H1 (cell line): ENCODE measurements around the gene RHOT1. TPM values are rescaled to one million over a fixed set of nuclear protein-coding genes. Genes with fewer than 3 reads are reported as not detected.
"Not testable (repeated sequence)": the region's sequence is repeated elsewhere in the genome, so short reads cannot be mapped to it uniquely, and the experiment has no call there.

ENCODE experiments used
- CTCF ChIA-PET: fragments of 300-600 bp; sonication (Branson Sonifier 250); formaldehyde crosslinking; loops from one replicate; lab custom pipeline; 2021; ENCODE audit not compliant: partially characterized antibody; lab: Charles Lee
- POLR2A ChIA-PET: fragments of 300-600 bp; sonication (Branson Sonifier 250); formaldehyde crosslinking; loops from one replicate; lab custom pipeline; 2021; ENCODE audit warnings: inconsistent platforms; ENCODE audit not compliant: partially characterized antibody; lab: Charles Lee
- DNase-seq, 2 experiments: peaks; one replicate each; pipeline versions ENCODE4 v3.0.0 to v3.0.0-alpha.2; 2010 to 2022; ENCODE audit warnings: low spot score in 2 of 2, low read depth in 1 of 2, mixed read lengths in 1 of 2
- FAIRE-seq: peaks from 2 replicates; lab custom pipeline; 2011; peaks lifted over from hg19 to GRCh38; lab: Jason Lieb, UNC
- H2AFZ ChIP-seq: 2 replicates; pipeline ENCODE4 v1.8.1; 2012; ENCODE audit warnings: low read length, inconsistent platforms
- H2AK5ac ChIP-seq: 2 replicates; pipeline ENCODE4 v1.6.1; 2013; ENCODE audit warnings: low read depth, low read length
- H2BK120ac ChIP-seq: replicated peaks from 2 replicates; pipeline ENCODE3; 2013; ENCODE audit warnings: low read depth, low read length, inconsistent platforms
- H2BK12ac ChIP-seq: 2 replicates; pipeline ENCODE4 v1.6.1; 2013; ENCODE audit warnings: low read depth, low read length
- H2BK15ac ChIP-seq: 2 replicates; pipeline ENCODE4 v1.6.1; 2013; ENCODE audit warnings: low read length
- H2BK20ac ChIP-seq: 2 replicates; pipeline ENCODE4 v1.6.1; 2013; ENCODE audit warnings: low read length
- H2BK5ac ChIP-seq: 2 replicates; pipeline ENCODE4 v1.6.1; 2013; ENCODE audit warnings: low read depth, low read length
- H3K14ac ChIP-seq: 2 replicates; pipeline ENCODE4 v1.6.1; 2013; ENCODE audit warnings: inconsistent platforms; ENCODE audit not compliant: insufficient read length
- H3K18ac ChIP-seq: 2 replicates; pipeline ENCODE4 v1.6.1; 2013; ENCODE audit warnings: low read length; ENCODE audit errors: extremely low read depth
- H3K23ac ChIP-seq: 2 replicates; pipeline ENCODE4 v1.6.1; 2013; ENCODE audit warnings: inconsistent platforms; ENCODE audit not compliant: insufficient read length
- H3K23me2 ChIP-seq: 2 replicates; pipeline ENCODE4 v1.6.1; 2013; ENCODE audit warnings: low read depth, low read length
- H3K27ac ChIP-seq: 2 replicates; pipeline ENCODE4 v1.6.1; 2011; ENCODE audit warnings: low read depth, low read length, inconsistent platforms
- H3K27me3 ChIP-seq, 4 experiments: replicated peaks in 1 of 4; 1 replicate in 1 of 4; 2 replicates in 3 of 4; pipeline versions ENCODE4 v1.6.1 to v1.8.1; 2011 to 2013; ENCODE audit warnings: low read length in 3 of 4, mild to moderate bottlenecking in 3 of 4, inconsistent platforms in 2 of 4, mixed read lengths in 2 of 4, moderate library complexity in 1 of 4; ENCODE audit not compliant: control insufficient read depth in 3 of 4, insufficient read depth in 3 of 4; ENCODE audit errors: extremely low read depth in 1 of 4
- H3K36me3 ChIP-seq, 4 experiments: 2 replicates each; pipeline versions ENCODE4 v1.6.1 to v1.8.1; 2011 to 2013; ENCODE audit warnings: mild to moderate bottlenecking in 4 of 4, low read length in 3 of 4, moderate library complexity in 2 of 4, control low read depth in 1 of 4, inconsistent platforms in 1 of 4; ENCODE audit not compliant: insufficient read depth in 4 of 4, control insufficient read depth in 2 of 4
- H3K4ac ChIP-seq: replicated peaks from 2 replicates; pipeline ENCODE3; 2013; ENCODE audit warnings: low read length, low read depth, mixed read lengths, inconsistent platforms; ENCODE audit not compliant: insufficient read length
- H3K4me1 ChIP-seq, 4 experiments: replicated peaks in 1 of 4; 1 replicate in 1 of 4; 2 replicates in 3 of 4; pipeline versions ENCODE4 v1.6.1 to v1.8.1; 2011 to 2013; ENCODE audit warnings: low read length in 3 of 4, inconsistent platforms in 2 of 4, mixed read lengths in 1 of 4; ENCODE audit not compliant: insufficient read depth in 4 of 4, control insufficient read depth in 3 of 4
- H3K4me2 ChIP-seq, 2 experiments: 2 replicates each; pipeline versions ENCODE4 v1.6.1 to v1.8.1; 2011 to 2013; ENCODE audit warnings: low read depth in 2 of 2, low read length in 2 of 2, control low read depth in 1 of 2, inconsistent platforms in 1 of 2, mild to moderate bottlenecking in 1 of 2; ENCODE audit not compliant: insufficient read depth in 1 of 2
- H3K4me3 ChIP-seq, 4 experiments: fragments of 200-600, 300-600 bp in 1 of 4; sonication (generic), shearing (Covaris generic), sonication (Bioruptor Twin) in 1 of 4; 2 replicates each; pipeline versions ENCODE4 v1.5.1 to v1.8.1; 2011 to 2016; ENCODE audit warnings: low read length in 4 of 4, low read depth in 3 of 4, control low read depth in 2 of 4, inconsistent platforms in 2 of 4, mild to moderate bottlenecking in 2 of 4, mixed read lengths in 1 of 4, moderate library complexity in 1 of 4; ENCODE audit not compliant: insufficient read depth in 2 of 4; ENCODE audit errors: extremely low read depth in 1 of 4
- H3K56ac ChIP-seq: replicated peaks from 2 replicates; pipeline ENCODE3; 2013; ENCODE audit warnings: low read depth, mild to moderate bottlenecking, mixed read lengths, low read length, inconsistent platforms; ENCODE audit not compliant: insufficient read length
- H3K79me1 ChIP-seq: 2 replicates; pipeline ENCODE4 v1.6.1; 2013; ENCODE audit warnings: low read depth, low read length, control low read depth
- H3K79me2 ChIP-seq, 2 experiments: 2 replicates each; pipeline versions ENCODE4 v1.6.1 to v1.8.1; 2012 to 2013; ENCODE audit warnings: low read length in 2 of 2, mild to moderate bottlenecking in 2 of 2, inconsistent platforms in 1 of 2; ENCODE audit not compliant: insufficient read depth in 2 of 2, control insufficient read depth in 1 of 2
- H3K9ac ChIP-seq, 4 experiments: replicated peaks in 1 of 4; 1 replicate in 1 of 4; 2 replicates in 3 of 4; pipeline versions ENCODE4 v1.6.1 to v1.8.1; 2011 to 2013; ENCODE audit warnings: low read depth in 3 of 4, low read length in 3 of 4, control low read depth in 2 of 4, mild to moderate bottlenecking in 2 of 4, moderate library complexity in 2 of 4, inconsistent platforms in 1 of 4; ENCODE audit errors: extremely low read depth in 1 of 4
- H3K9me3 ChIP-seq, 2 experiments: 2 replicates each; pipeline versions ENCODE4 v1.6.1 to v1.8.1; 2012 to 2013; ENCODE audit warnings: mild to moderate bottlenecking in 2 of 2, moderate library complexity in 2 of 2, control low read depth in 1 of 2, inconsistent platforms in 1 of 2, low read depth in 1 of 2, low read length in 1 of 2, mixed read lengths in 1 of 2; ENCODE audit not compliant: insufficient read depth in 2 of 2
- H4K20me1 ChIP-seq, 2 experiments: replicated peaks in 1 of 2; 2 replicates each; pipeline versions ENCODE3 to v1.8.1; 2011 to 2013; ENCODE audit warnings: inconsistent platforms in 2 of 2, low read length in 2 of 2, mild to moderate bottlenecking in 1 of 2; ENCODE audit not compliant: insufficient read depth in 2 of 2, control insufficient read depth in 1 of 2
- H4K5ac ChIP-seq: 2 replicates; pipeline ENCODE4 v1.6.1; 2013; ENCODE audit warnings: low read length, low read depth, mixed read lengths, inconsistent platforms; ENCODE audit not compliant: insufficient read length
- H4K8ac ChIP-seq: 2 replicates; pipeline ENCODE4 v1.8.0; 2013; ENCODE audit warnings: mild to moderate bottlenecking, moderate library complexity, low read length, inconsistent platforms; ENCODE audit not compliant: insufficient read depth; ENCODE audit errors: extremely low read depth
- H4K91ac ChIP-seq: replicated peaks from 2 replicates; pipeline ENCODE3; 2013; ENCODE audit warnings: low read length, mixed read lengths, inconsistent platforms; ENCODE audit not compliant: insufficient read length
- EP300 ChIP-seq, 2 experiments: IDR thresholded peaks; 1 replicate in 1 of 2; 2 replicates in 1 of 2; pipeline ENCODE4 v1.6.1; 2011 to 2012; ENCODE audit warnings: low read depth in 2 of 2, low read length in 2 of 2, mild to moderate bottlenecking in 2 of 2, borderline replicate concordance in 1 of 2, inconsistent platforms in 1 of 2, moderate library complexity in 1 of 2
- RBBP5 ChIP-seq: IDR thresholded peaks from 2 replicates; pipeline ENCODE4 v1.7.1; 2012; ENCODE audit warnings: low read depth, mild to moderate bottlenecking, inconsistent platforms, low read length, moderate library complexity, borderline replicate concordance
- WGBS, 2 experiments: shearing (Covaris generic) in 1 of 2; methylation state at CpG; one replicate each; pipeline versions ENCODE4 v1.1.6 to v1.1.7; 2013 to 2015; ENCODE audit warnings: low lambda C conversion rate in 2 of 2, mixed read lengths in 2 of 2, inconsistent platforms in 1 of 2, low coverage in 1 of 2, missing lambda C conversion rate in 1 of 2; ENCODE audit not compliant: insufficient replicate concordance in 2 of 2, insufficient coverage in 1 of 2, insufficient read length in 1 of 2; ENCODE audit errors: extremely low coverage in 1 of 2, missing lambda C conversion rate in 1 of 2; 5-methylcytosine and 5-hydroxymethylcytosine counted together
- polyA plus RNA-seq, 7 experiments: library from polyadenylated mRNA; depleted of rRNA in 3 of 7; stranded (reverse) in 5 of 7; unstranded in 2 of 7; fragments of >200 nt in 5 of 7; fragments of 200-250 nt in 2 of 7; gene quantifications; 1 replicate in 5 of 7; 2 replicates in 1 of 7; 4 replicates in 1 of 7; pipeline versions ENCODE4 v1.2.1 to v1.2.3, GENCODE V29; 2011 to 2013; ENCODE audit warnings: missing spikeins in 2 of 7, mixed read lengths in 2 of 7
- total RNA-seq: library from RNA; stranded (reverse); fragmentation: NEBNext Ultra II Directional; extraction: Animal tissue kit (Norgen Biotek cat#: 25700); gene quantifications from 2 replicates; pipeline ENCODE4 v1.2.1, GENCODE V29; 2021

RHOT1 gene
- total and polyA plus RNA-seq, 2 of the 8 experiments (the other 6 are each of a cell fraction or from before 2014, with no cell fraction given), result 34.2 to 38.2 TPM

DNA sequence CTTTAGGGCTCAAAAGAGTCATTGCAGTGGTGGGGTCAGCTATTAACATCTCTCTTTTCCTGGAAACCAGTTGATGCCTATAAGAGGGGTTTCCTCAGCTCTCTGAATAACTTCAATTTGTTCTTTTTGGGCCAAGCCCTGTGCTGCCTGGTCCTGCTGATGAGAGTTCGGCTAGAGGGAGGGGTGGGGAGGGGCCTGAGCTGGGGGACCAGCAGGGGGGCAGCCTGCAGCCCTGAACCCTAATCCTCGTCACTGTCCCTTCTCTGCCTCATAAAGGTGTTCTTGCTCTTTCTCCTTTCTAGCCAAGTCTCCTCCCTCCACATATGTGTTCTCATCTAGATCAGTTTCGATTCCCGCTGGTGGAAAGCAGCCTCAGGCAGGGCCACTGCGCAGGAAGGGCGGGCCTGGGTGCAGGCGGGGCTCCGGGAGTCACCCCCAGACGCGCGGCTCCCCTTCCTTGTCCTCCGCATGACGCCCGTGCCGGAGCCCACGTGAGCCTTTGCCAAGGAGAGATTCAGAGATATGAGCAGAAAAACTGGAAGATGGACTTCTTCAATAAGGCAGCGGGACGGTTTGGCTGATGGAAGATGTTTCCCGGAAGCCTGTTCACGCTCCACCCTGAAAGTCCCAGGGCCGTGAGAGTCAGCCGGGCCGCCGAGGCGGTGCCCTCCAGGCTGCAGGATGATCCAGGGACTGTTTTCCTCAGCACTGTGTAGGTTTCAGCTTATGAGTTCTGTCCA is 15.0 kb upstream of the RHOT1 start (continued):
- TF ChIP-seq EP300 (IDR thresholded peaks at IDR 0.05; ENCODE audit: borderline replicate concordance in 1 of 2, low read depth in 2 of 2, low read length in 2 of 2) (no peak), RBBP5 (0 out of 2 replicates have a peak, but pooled peaks have one; percentile 61)
- TF ChIP-seq, all 59 proteins: peak for 8

GRCh38 chr17:32128470-32128869 is 13.8 kb upstream of the RHOT1 start:
- DNase-seq, H3K14ac ChIP-seq, H3K9me3 ChIP-seq, H3K9ac ChIP-seq, H4K5ac ChIP-seq, H2AFZ ChIP-seq, H2AK5ac ChIP-seq, FAIRE-seq, H3K4ac ChIP-seq, H2BK5ac ChIP-seq, H3K23me2 ChIP-seq, H2BK15ac ChIP-seq, H3K79me1 ChIP-seq, H3K79me2 ChIP-seq, H3K18ac ChIP-seq, H2BK12ac ChIP-seq, H4K20me1 ChIP-seq, H4K8ac ChIP-seq, H3K36me3 ChIP-seq, H3K27me3 ChIP-seq, H3K56ac ChIP-seq, H2BK20ac ChIP-seq, H3K4me1 ChIP-seq, H4K91ac ChIP-seq, H3K23ac ChIP-seq, H2BK120ac ChIP-seq, H3K27ac ChIP-seq: not testable (repeated sequence)
- Histone ChIP-seq H3K4me2 (peak overlapping the region; percentile 78 to 82), H3K4me3 (peak overlapping the region in 3 of 4 experiments; percentile 73 to 88 (median 74); a peak in 2 of 8 replicates)
- ChIA-PET CTCF (interaction anchor here (1.2 to 1.4 kb wide), 3 partner anchors 9 to 25 kb away, joined by 3 to 6 read pairs (median 5); no protein-coding TSS in a partner anchor), POLR2A (interaction anchor here (0.8 kb wide), 1 partner anchor 9 kb away, joined by 3 read pairs; no protein-coding TSS in a partner anchor)
- 87% methylated on average over 7 of the region's 7 CpGs; no CpG with 5 or more reads in 1 of the 2 experiments for WGBS, 2 experiments
